ENCODE results near the gene SFMBT2. TPM values are rescaled to one million over a fixed set of nuclear protein-coding genes. Genes with fewer than 3 reads are reported as not detected.

SFMBT2 gene
- total RNA-seq, 4 donors from 2014 or later = 1.2 to 5.5 (median 3.2) TPM

DNA sequence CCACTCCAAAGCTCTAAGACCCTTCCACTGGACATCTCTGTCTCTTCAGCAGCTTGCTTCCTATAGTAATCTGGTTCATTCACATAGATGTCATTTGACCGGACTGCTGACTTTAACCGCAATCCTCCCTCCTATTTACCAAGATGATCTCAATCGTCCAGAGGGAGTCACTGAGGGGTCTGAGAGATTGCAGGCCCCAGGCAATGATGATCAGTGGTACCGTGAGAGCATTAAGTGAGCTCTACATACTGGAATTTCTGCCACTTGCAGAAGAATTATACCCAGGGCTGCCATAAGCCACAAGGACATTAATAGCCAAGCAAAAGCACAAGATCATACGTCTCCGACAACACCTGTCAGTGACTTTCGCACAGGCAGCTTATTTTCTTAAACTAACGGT, 245.9 kb downstream of the SFMBT2 start:
- H3K27ac ChIP-seq = no peak overlapping the region
- H3K4me1 ChIP-seq = no peaks in the 10 kb centered on the region
- peaks cover 15% of the 10 kb centered on the region for H3K36me3 ChIP-seq
- 94% methylated on average over 8 of the region's 8 CpGs for WGBS
- no peaks in the 10 kb centered on the region for H3K27me3 ChIP-seq
- no peak overlapping the region for H3K4me3 ChIP-seq
- no peaks in the 10 kb centered on the region for H3K9me3 ChIP-seq
- TF ChIP-seq POLR2A (IDR thresholded peaks at IDR 0.05) (no peak), CTCF (IDR thresholded peaks at IDR 0.05) (no peak), POLR2AphosphoS5 (IDR thresholded peaks at IDR 0.05) (no peak), EP300 (IDR thresholded peaks at IDR 0.05) (no peak)
- DNase-seq (ENCODE audit: low spot score in 2 of 2) = no peak

DNA sequence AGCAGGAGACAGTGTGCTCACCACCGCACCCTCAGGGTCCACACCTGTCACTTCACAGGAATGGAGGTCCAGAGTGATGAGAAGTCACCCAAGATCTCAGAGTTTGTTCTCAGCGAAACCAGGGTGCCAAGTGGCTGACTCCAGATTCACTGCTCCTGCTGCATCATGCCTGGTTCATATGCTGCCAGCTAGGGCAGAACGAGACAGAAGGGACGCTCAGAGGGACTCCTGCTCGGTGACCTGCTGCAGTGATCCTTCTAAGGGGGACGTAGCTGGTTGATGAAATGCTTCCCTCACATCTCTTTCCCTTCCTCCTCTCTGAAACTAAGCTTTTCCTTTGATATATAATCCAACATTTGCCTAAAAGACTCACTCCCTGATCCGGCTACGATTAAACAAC, 248.5 kb downstream of the SFMBT2 start:
- no peak overlapping the region for H3K4me3 ChIP-seq
- no peak for DNase-seq (ENCODE audit: low spot score in 2 of 2)
- no peaks in the 10 kb centered on the region for H3K27me3 ChIP-seq
- H3K36me3 ChIP-seq = peaks cover 15% of the 10 kb centered on the region
- no peaks in the 10 kb centered on the region for H3K4me1 ChIP-seq
- H3K9me3 ChIP-seq = no peaks in the 10 kb centered on the region
- H3K27ac ChIP-seq = no peak overlapping the region
- TF ChIP-seq EP300 (IDR thresholded peaks at IDR 0.05) (no peak), POLR2A (IDR thresholded peaks at IDR 0.05) (no peak), POLR2AphosphoS5 (IDR thresholded peaks at IDR 0.05) (no peak), CTCF (IDR thresholded peaks at IDR 0.05) (no peak)
- 97% methylated on average over 8 of the region's 8 CpGs for WGBS

DNA sequence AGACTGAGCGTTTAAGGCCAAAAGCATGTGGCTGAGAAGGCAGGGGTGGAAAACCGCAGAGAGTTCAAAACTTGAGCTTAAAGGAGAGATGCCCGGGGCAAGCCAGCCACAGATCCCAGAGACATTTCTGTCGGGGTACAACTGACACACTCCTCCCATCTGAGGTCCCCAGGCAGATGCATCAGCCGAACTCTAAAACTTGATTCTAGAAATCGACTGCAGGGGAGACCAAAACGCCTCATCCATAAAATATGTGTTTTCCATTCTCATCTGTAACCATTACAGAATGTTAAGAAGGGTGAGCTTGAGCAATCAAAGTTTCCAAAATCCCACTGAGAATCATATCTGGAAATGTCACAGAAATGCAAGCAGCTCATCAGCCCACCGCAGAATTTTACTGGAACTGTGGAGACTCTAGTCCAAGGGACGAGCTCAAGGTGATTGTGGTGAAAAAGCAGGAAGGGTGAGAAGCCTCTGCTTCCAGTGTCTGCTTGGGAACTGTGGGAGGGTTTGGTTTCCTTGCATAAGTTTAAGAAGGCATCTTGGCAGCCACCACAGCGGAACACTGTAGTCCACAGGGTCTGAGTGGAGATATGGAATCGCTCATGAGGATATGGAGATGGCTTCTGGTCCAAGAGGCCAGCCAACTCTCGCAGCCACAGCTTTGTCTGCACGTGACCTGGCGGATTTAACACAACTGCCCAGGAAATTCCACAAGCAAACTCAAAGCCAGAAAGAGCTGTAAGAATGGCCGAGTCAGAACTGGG, 249.2 kb downstream of the SFMBT2 start:
- Histone ChIP-seq H3K4me3 (no peak overlapping the region), H3K36me3 (peaks cover 15% of the 10 kb centered on the region), H3K27me3 (no peaks in the 10 kb centered on the region), H3K4me1 (no peaks in the 10 kb centered on the region), H3K27ac (no peak overlapping the region), H3K9me3 (no peaks in the 10 kb centered on the region)
- TF ChIP-seq CTCF (IDR thresholded peaks at IDR 0.05) = no peak
- no peak for TF ChIP-seq POLR2AphosphoS5 (IDR thresholded peaks at IDR 0.05)
- no peak for TF ChIP-seq POLR2A (IDR thresholded peaks at IDR 0.05)
- TF ChIP-seq EP300 (IDR thresholded peaks at IDR 0.05) = no peak
- no peak for DNase-seq (ENCODE audit: low spot score in 2 of 2)
- WGBS = 65% methylated on average over 15 of the region's 15 CpGs

DNA sequence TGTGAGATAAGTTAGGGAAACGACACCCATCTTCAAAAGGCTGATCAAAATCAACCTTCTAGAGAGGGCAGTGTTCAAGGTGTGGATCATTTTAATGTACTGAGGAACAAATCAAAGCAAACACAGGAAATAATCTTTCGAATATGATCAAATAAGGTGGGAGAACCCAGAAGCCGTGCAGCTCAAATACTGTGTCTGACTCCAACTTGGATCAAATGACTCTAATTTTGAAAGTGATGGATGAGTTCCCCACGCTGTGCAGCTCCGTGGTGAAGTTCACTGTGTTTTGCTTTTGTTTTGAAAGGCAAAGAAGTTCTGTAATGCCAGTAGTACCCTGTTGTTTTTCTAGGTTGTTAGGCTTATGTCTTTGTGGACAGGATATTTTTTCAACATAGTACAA, 250.9 kb downstream of the SFMBT2 start:
- TF ChIP-seq POLR2A (IDR thresholded peaks at IDR 0.05) (no peak), CTCF (IDR thresholded peaks at IDR 0.05) (no peak), POLR2AphosphoS5 (IDR thresholded peaks at IDR 0.05) (no peak)
- Histone ChIP-seq H3K36me3 (peaks cover 15% of the 10 kb centered on the region), H3K4me1 (no peaks in the 10 kb centered on the region), H3K27me3 (no peaks in the 10 kb centered on the region), H3K27ac (no peak overlapping the region), H3K4me3 (no peak overlapping the region), H3K9me3 (no peaks in the 10 kb centered on the region)
- no peak for DNase-seq (ENCODE audit: low spot score in 2 of 2)
- 72% methylated on average over 5 of the region's 5 CpGs for WGBS

DNA sequence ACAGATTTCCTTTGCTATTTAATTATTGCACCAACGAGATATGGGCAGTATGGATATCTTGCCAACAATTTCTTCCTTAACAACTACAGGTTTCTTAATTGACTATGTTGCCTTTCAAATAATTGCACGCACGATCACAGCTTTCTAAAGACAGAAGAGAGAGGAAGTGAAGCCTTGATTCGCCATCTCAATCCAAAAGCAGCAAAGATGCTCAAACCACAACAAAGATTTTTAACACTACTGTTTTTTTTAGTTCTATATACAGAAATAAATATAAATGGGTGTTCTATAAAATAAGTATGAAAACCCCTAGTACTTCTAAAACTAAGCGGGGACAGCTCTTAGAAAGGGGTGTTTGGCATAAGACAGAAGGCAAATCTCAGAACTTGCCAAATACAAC, 251.3 kb downstream of the SFMBT2 start:
- H3K4me1 ChIP-seq = no peaks in the 10 kb centered on the region
- TF ChIP-seq POLR2AphosphoS5 (IDR thresholded peaks at IDR 0.05) = no peak
- no peak for TF ChIP-seq POLR2A (IDR thresholded peaks at IDR 0.05)
- TF ChIP-seq EP300 (IDR thresholded peaks at IDR 0.05) = no peak
- TF ChIP-seq CTCF (IDR thresholded peaks at IDR 0.05) = no peak
- H3K9me3 ChIP-seq = no peaks in the 10 kb centered on the region
- no peak overlapping the region for H3K27ac ChIP-seq
- no peak for DNase-seq (ENCODE audit: low spot score in 2 of 2)
- no peaks in the 10 kb centered on the region for H3K27me3 ChIP-seq
- no peak overlapping the region for H3K4me3 ChIP-seq
- H3K36me3 ChIP-seq = peaks cover 15% of the 10 kb centered on the region
- WGBS = 86% methylated on average over 5 of the region's 5 CpGs

All from suprapubic skin (tissue), 4 donors.